ENCODE data around the gene TPRN. TPM values are rescaled to one million over a fixed set of nuclear protein-coding genes. Genes with fewer than 3 reads are reported as not detected.
A peak's percentile ranks its signal among the peaks of the same experiment; 100 is the strongest.

Gene TPRN
- total RNA-seq, 4 donors from 2014 or later: 76.2 to 228 (median 117) TPM

DNA sequence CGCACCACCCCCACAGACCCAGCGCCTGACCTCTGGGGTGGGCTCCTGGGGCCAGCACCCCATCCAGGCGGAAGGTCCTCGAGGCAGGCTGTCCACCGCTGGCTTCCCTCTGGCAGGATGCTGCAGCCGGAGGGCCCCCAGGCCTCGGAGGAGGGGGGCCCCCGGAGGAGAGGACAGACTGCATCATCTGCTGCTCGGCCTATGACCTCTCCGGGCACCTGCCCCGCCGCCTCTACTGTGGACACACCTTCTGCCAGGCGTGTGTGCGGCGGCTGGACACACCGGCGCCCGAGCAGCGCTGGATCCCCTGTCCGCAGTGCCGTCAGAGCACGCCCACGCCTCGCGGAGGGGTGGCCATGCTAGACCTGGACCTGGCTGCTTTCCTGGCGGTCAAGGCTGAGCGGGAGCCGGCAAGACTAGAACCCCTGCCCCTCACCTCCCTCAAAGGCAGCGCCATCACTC lies 28.0 kb upstream of the TPRN start:
- H3K27ac ChIP-seq: no peak overlapping the region
- H3K36me3 ChIP-seq: no peaks in the 10 kb centered on the region
- peaks cover 56% of the 10 kb centered on the region for H3K27me3 ChIP-seq
- DNase-seq: no peak
- in situ Hi-C loops (cut with MboI; ENCODE audit: low pct_ligation_motif_present in 1 of 4, low pct_unique_long_range_greater_than_20kb in 1 of 4, low sequenced_read_pairs in 3 of 4): loop anchor here in 1 of 4 donors (10.0 kb wide), 1 partner anchor 104 kb away; no protein-coding TSS in a partner anchor
- intact Hi-C loops (cut with DNase I; ENCODE audit: low total_unique reads): loop anchor here (5.0 kb wide), 1 partner anchor 101 kb away; no protein-coding TSS in a partner anchor
- peaks cover 13 to 46% (median 27%) of the 10 kb centered on the region in 4 donors for H3K4me1 ChIP-seq
- 44% methylated on average over 22 of the region's 29 CpGs; no CpG with 5 or more reads in 1 of the 2 donors for WGBS, 2 donors (ENCODE audit: low coverage in 1 of 2)
- TF ChIP-seq POLR2A (IDR thresholded peaks at IDR 0.05) (no peak), EP300 (IDR thresholded peaks at IDR 0.05; ENCODE audit: low read depth) (no peak)
- H3K9me3 ChIP-seq: no peaks in the 10 kb centered on the region
- H3K4me3 ChIP-seq: no peak overlapping the region

DNA sequence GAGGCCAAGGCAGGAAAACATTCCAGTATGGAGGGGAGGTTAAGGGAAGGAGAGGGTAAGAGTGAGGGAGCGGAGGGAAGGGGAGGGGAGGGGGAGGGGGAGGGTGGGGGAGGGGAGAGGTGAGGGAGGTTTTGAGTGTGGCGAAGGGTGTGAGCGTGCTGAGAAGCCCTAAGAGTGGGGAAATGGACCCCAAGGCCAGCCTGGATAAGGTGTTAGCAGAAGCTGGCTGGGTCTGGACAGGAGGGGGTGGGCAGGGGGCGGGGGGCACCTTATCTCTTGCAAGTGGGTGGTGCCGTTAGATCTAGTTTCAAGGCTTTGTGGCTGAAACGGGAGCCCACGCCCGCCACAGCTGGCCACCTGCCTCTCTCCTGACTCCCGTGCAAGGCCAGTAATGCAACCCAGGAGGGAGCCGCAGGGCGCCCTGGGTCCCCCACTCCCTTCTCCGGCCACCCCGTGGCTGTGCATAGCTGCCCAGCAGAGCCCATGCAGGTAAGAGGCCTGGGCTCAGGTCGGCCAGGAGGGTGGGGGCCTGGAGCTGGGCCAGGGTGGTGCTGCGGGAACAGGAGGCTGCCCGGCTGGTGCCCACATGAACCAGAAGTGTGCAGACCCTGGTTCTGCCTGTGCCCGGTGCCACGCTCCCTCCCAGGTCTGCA lies 27.4 kb upstream of the TPRN start:
- 18% methylated on average over 12 of the region's 18 CpGs; no CpG with 5 or more reads in 1 of the 2 donors for WGBS, 2 donors (ENCODE audit: low coverage in 1 of 2)
- Histone ChIP-seq H3K27ac (no peak overlapping the region), H3K4me3 (no peak overlapping the region), H3K4me1 (peaks cover 13 to 42% (median 29%) of the 10 kb centered on the region in 4 donors), H3K27me3 (peaks cover 51% of the 10 kb centered on the region), H3K36me3 (no peaks in the 10 kb centered on the region), H3K9me3 (no peaks in the 10 kb centered on the region)
- in situ Hi-C loops (cut with MboI; ENCODE audit: low pct_ligation_motif_present in 1 of 4, low pct_unique_long_range_greater_than_20kb in 1 of 4, low sequenced_read_pairs in 3 of 4): loop anchor here in 1 of 4 donors (10.0 kb wide), 1 partner anchor 103 kb away; no protein-coding TSS in a partner anchor
- DNase-seq: no peak
- TF ChIP-seq POLR2AphosphoS5 (IDR thresholded peaks at IDR 0.05) (no peak), POLR2A (IDR thresholded peaks at IDR 0.05) (no peak), EP300 (IDR thresholded peaks at IDR 0.05; ENCODE audit: low read depth) (no peak)
- TF ChIP-seq, protein P1, sequence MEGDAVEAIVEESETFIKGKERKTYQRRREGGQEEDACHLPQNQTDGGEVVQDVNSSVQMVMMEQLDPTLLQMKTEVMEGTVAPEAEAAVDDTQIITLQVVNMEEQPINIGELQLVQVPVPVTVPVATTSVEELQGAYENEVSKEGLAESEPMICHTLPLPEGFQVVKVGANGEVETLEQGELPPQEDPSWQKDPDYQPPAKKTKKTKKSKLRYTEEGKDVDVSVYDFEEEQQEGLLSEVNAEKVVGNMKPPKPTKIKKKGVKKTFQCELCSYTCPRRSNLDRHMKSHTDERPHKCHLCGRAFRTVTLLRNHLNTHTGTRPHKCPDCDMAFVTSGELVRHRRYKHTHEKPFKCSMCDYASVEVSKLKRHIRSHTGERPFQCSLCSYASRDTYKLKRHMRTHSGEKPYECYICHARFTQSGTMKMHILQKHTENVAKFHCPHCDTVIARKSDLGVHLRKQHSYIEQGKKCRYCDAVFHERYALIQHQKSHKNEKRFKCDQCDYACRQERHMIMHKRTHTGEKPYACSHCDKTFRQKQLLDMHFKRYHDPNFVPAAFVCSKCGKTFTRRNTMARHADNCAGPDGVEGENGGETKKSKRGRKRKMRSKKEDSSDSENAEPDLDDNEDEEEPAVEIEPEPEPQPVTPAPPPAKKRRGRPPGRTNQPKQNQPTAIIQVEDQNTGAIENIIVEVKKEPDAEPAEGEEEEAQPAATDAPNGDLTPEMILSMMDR (IDR thresholded peaks at IDR 0.05): no peak
- intact Hi-C loops (cut with DNase I; ENCODE audit: low total_unique reads): loop anchor here (5.0 kb wide), 1 partner anchor 101 kb away; no protein-coding TSS in a partner anchor

DNA sequence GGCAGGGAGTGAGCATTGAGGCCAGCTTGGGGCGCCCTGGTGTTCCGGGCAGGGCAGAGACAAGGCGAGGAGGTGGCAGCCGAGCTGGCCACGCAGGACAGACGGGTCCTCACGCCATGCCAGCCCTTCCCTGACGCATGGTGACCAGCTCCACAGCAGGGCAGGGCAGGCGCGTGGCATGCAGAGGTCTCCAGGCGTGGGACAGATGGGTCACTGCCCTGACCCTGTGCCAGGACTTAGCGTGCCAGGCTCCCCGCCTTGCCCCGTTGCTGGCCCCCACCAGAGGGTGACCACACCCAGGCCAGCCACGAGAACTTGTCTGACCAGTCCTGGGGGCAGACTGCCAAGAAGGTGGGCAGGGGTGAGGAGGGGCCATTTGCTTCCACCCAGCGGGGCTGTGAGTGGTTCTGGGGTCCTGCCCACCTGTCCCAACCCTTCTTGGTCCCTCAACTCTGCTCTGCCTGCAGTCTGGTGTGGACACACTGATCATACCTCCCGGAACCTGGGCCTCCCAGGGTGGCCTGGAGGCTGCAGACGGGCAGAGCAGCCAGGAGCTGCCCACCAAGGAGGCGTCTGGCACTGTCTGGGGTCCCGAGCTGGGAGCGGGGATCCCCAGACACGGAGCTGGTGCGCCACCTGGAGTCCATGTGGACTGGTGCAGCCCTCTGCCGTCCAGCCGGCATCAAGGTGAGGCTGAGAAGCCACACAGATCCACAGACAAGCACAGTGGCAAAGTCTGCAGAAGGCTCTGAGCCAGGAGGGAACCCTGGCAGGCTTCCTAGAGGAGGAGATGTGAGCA lies 26.7 kb upstream of the TPRN start, which contains the start of gene RNF224:
Gene RNF224, plus strand, starts transcription at position 449 of the 799 bp plus-strand sequence. CDS start 834 bp downstream, outside the sequence.
- Histone ChIP-seq H3K36me3 (no peaks in the 10 kb centered on the region), H3K4me3 (no peak within 1 kb of the TSS), H3K9me3 (no peaks in the 10 kb centered on the region), H3K4me1 (peaks cover 13 to 47% (median 34%) of the 10 kb centered on the region in 4 donors), H3K27ac (no peak within 1 kb of the TSS), H3K27me3 (peaks cover 43% of the 10 kb centered on the region)
- intact Hi-C loops (cut with DNase I; ENCODE audit: low total_unique reads) (loop anchor here (5.0 kb wide), 1 partner anchor 100 kb away; no protein-coding TSS in a partner anchor), in situ Hi-C loops (cut with MboI; ENCODE audit: low pct_ligation_motif_present in 1 of 4, low pct_unique_long_range_greater_than_20kb in 1 of 4, low sequenced_read_pairs in 3 of 4) (loop anchor here in 1 of 4 donors (10.0 kb wide), 1 partner anchor 102 kb away; no protein-coding TSS in a partner anchor)
- no peak for TF ChIP-seq EP300 (IDR thresholded peaks at IDR 0.05; ENCODE audit: low read depth)
- no peak for TF ChIP-seq POLR2AphosphoS5 (IDR thresholded peaks at IDR 0.05)
- TF ChIP-seq, protein P1 (IDR thresholded peaks at IDR 0.05): peak; percentile 78 to 97 (median 89)
- no peak for TF ChIP-seq POLR2A (IDR thresholded peaks at IDR 0.05)
- WGBS, 2 donors (ENCODE audit: low coverage in 1 of 2): 33% methylated on average over 25 of the region's 25 CpGs; no CpG with 5 or more reads in 1 of the 2 donors
- DNase-seq: peak; percentile 88

DNA sequence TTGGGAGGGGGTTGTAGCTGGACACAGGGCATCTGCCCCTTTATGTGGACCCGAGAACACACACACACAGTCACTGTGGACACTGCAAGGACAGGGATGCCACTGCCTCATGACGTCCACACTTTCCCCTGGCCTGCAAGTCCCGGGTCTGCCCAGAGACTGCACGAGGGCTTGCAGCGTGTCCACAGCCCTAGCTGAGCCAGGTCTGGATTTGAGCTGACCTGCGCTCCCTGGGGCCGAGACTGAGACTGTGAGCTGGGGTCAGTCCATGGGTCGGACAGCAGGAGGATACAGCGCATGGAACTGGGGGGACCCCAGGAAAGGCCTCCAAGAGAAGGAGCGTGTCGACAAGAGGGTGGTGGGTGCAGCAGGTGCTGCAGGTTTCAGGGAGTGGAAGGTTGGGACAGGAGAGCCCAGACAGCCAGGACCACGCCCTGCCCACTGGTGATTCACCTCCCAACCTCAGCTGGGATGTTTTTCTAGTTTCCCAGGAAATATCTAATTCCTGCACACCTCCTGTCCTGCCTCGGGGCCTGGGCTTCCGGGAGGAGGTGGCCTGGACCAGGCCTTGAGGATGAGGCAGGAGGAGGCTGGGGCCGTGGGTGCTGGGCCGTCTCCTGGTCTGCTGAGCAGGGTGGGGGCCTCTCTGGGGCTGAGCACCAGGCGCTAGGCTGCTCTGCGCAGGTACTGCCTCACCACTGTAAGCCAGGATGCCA lies 26.0 kb upstream of the TPRN start:
- intact Hi-C loops (cut with DNase I; ENCODE audit: low total_unique reads): loop anchor here (5.0 kb wide), 1 partner anchor 99 kb away; no protein-coding TSS in a partner anchor
- Histone ChIP-seq H3K36me3 (no peaks in the 10 kb centered on the region), H3K9me3 (no peaks in the 10 kb centered on the region), H3K4me1 (peaks cover 14 to 52% (median 36%) of the 10 kb centered on the region in 4 donors), H3K4me3 (no peak overlapping the region), H3K27me3 (peaks cover 36% of the 10 kb centered on the region), H3K27ac (no peak overlapping the region)
- no peak for DNase-seq
- TF ChIP-seq EP300 (IDR thresholded peaks at IDR 0.05; ENCODE audit: low read depth): no peak
- TF ChIP-seq, protein P1 (IDR thresholded peaks at IDR 0.05): no peak
- no peak for TF ChIP-seq POLR2AphosphoS5 (IDR thresholded peaks at IDR 0.05)
- no peak for TF ChIP-seq POLR2A (IDR thresholded peaks at IDR 0.05)
- WGBS, 2 donors (ENCODE audit: low coverage in 1 of 2): 70% methylated on average over 13 of the region's 18 CpGs; no CpG with 5 or more reads in 1 of the 2 donors
- in situ Hi-C loops (cut with MboI; ENCODE audit: low pct_ligation_motif_present in 1 of 4, low pct_unique_long_range_greater_than_20kb in 1 of 4, low sequenced_read_pairs in 3 of 4): loop anchor here in 1 of 4 donors (10.0 kb wide), 1 partner anchor 102 kb away; no protein-coding TSS in a partner anchor

All from transverse colon (tissue), 4 donors.